ENCODE data around the gene ZDHHC18.
"Not testable (repeated sequence)": the region's sequence is repeated elsewhere in the genome, so short reads cannot be mapped to it uniquely, and the experiment has no call there.

Gene ZDHHC18

DNA sequence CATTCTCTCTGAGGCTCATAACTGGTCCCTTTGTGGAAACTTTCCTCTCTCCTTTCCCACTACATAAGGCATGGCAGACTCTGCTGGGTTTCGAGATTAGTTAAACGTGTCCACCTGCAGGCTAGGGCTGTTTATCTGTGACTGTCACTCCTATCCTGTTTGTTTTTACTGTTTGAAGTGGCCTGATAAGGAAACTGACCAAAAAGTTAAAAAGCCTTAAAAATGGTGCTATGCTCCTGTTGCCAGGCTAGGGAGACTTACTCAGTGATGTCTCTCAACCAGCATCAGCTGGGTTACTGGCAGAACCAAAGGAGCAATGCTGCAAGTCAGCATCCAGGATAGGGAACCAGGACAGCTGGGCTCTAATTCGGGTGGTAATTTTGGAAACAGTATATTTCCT, 34.9 kb upstream of the ZDHHC18 start:
- no peak for DNase-seq

DNA sequence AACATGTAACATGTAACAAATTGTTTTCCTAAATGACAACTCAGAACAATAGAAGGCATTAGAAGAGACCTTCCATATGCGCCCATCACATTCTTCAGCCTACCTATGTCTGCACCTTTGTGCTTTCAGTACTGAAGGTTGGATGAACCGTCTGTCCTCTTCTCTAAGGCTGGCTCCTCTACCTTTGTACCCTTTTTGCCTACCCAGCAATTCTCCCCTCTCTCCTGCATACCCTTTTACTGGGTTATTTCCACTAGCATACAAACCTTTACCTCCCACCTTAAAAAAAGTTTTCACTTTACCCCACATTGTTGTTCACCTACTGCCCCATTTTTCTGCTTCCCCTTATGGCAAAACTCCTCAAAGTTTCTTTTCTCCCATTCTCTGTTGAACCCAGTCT, 33.6 kb upstream of the ZDHHC18 start:
- DNase-seq: no peak

- no peak for DNase-seq
Measured at GRCh38 chr1:26794391-26794790, 32.1 kb upstream of the ZDHHC18 start.

- no peak for DNase-seq
Measured at GRCh38 chr1:26797627-26798026, 28.9 kb upstream of the ZDHHC18 start.

DNA sequence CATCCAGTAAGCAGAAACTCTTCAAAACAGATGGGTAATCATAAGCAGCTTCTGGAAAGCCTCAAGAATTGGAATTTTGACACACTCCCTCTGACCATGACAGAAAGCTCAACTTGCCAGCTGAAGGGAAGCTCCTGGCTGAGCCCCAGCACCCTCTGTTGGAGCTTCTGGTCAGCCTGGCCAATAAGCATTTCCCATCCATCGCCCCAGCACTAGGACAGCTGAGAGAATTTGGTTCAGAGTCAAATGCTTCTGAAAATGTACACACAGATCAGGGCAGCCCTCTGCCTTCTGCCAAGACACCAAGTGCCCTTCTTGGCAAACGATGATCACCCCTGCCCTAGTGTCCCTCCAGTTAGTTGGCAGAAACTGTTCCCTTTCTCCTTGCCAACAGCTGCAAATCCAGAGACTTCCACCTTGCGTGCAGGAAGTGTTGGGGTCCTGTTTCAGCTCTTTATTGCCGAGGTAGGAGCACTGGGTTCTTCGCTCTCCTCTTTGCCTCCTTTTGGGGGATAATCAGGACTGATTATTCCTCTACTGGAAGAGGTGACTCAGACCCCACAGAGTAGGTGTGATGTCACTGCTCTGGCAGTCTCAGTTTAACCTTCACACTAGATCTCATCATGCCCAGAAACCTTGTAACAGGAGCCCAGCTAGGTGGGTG, 26.9 kb upstream of the ZDHHC18 start:
- DNase-seq: peak; percentile 32

DNA sequence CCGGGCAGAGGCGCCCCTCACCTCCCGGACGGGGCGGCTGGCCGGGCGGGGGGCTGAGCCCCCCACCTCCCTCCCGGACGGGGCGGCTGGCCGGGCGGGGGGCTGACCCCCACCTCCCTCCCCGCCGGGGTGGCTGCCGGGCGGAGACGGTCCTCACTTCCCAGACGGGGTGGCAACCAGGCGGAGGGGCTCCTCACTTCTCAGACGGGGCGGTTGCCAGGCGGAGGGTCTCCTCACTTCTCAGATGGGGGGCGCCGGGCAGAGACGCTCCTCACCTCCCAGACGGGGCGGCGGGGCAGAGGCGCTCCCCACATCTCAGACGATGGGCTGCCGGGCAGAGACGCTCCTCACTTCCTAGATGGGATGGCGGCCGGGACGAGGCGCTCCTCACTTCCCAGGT, 22.6 kb upstream of the ZDHHC18 start:
- not testable (repeated sequence) for DNase-seq

- peak; percentile 89 for DNase-seq
Measured at GRCh38 chr1:26810105-26810504, 16.4 kb upstream of the ZDHHC18 start.

- DNase-seq: peak; percentile 55
Measured at GRCh38 chr1:26811057-26811456, 15.4 kb upstream of the ZDHHC18 start.

GRCh38 chr1:26811708-26812107, 14.8 kb upstream of the ZDHHC18 start:
- DNase-seq: no peak

- DNase-seq: no peak
Measured at GRCh38 chr1:26814377-26814776, 12.1 kb upstream of the ZDHHC18 start.

GRCh38 chr1:26814893-26815292, 11.6 kb upstream of the ZDHHC18 start:
- no peak for DNase-seq

DNA sequence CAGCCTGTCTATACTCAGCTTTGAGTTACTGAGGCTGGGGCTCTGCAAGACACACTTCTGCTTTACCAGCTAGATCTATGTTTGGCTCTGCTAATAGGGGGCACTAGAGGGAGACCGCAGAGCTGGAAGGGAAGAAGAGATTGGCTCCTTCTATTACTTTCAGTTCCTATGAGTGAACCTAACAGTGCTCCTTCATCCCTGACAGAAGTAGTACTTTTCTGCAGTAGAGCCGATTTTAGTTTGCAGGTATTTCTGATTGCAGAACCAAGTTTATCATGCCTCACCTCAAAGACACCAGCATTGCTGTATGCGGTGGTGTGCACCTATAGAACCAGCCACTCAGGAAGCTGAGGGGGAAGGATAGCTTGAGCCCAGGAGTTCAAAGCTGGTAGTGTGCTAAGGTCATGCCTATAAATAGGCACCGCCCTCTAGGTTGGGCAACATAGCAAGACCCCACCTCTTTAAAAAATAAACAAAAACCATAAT, 5.7 kb upstream of the ZDHHC18 start:
- peak; percentile 71 for DNase-seq

DNA sequence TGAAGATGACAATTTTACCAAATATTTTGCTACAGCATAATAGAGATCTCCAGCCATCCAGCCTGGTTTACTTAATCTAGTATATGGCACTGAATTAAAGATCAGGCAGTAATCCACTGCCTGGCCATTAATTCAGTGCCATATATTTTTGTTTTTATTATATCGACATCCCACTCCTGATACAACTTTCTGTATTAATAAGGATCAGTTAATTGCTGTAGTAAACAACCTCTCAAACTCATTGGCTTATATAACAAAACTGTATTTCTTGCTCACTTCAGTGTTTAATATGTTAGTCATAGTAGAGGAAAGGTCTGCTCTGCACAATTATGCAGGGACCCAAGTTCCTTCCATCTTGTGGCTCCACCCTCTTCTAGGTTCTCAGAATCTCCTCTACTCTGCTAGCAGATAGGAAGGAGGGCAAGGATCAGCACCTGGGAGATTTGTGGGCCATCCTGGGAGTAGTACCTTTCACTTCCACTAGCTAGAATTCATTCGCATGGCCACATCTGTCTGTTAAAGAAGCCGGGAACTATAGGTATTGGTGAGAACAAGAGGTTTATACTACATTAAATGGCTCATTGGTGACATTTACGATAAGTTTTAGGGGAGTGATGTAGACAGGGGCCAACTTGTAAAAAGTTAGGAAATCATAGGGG, 3.6 kb upstream of the ZDHHC18 start:
- DNase-seq: no peak

DNA sequence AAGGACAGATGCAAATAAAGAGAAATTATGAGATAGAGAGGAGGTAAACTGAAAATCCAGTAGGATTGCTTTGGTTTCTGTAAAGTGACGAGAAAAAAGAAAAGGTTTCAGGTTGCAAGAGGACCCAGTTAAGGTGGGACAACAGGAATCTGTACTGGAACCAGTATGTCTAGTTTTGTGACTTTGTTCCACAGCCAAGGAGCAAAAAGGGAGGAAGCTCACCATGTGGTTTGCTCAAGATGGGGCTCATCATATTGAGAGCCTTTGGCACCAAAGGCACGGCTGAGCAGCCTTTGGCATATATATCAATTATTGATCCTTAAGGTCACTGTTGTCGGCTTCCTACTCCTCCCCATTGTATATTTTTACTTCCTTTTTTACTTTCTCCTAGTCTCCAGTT, 1.8 kb upstream of the ZDHHC18 start:
- no peak for DNase-seq

GRCh38 chr1:26827106-26827604, 667 bp downstream of the ZDHHC18 start:
- DNase-seq: no peak

DNA sequence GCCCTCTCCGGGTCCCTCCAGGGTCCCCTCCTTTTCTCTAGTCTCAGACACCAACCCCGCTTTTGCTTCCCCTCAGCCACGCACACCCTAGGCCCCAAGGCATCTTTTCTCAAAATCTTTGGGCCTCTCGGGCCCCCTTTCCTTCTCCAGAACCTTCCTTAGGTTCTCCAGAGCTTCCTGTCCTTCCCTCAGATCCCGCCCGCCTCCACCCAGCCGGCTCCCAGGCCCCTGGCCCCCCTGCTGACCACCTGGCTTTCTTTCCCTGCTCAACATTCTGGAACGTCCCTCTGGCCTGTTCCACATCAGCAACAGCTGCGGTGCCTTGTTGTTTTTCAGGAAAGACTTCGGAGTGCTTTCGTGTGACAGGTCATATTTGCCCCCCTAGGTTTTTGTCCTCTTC, 1.2 kb downstream of the ZDHHC18 start:
- no peak for DNase-seq

GRCh38 chr1:26828411-26828991, 2.0 kb downstream of the ZDHHC18 start:
- peak; percentile 58 for DNase-seq

GRCh38 chr1:26829184-26829911, 2.9 kb downstream of the ZDHHC18 start:
- DNase-seq: no peak

DNA sequence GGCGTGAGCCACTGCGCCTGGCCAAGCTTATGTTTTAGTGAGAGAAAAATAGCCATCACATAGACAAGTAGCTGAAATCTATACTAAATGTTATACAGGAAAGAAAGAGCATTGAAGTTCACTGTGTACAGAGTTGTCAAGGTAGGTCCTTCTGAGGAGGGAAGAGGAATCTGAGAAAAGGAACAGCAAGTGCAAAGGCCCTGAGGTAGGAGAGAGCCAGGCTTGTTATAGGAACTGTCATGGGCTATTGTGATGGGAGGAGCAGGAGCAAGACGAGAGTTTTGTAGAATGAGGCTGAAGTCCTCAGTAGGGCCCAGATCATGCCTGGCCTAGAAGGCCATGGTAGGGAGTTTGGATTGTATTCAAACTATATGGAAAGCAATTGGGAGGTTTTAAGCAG, 4.6 kb downstream of the ZDHHC18 start:
- no peak for DNase-seq

DNA sequence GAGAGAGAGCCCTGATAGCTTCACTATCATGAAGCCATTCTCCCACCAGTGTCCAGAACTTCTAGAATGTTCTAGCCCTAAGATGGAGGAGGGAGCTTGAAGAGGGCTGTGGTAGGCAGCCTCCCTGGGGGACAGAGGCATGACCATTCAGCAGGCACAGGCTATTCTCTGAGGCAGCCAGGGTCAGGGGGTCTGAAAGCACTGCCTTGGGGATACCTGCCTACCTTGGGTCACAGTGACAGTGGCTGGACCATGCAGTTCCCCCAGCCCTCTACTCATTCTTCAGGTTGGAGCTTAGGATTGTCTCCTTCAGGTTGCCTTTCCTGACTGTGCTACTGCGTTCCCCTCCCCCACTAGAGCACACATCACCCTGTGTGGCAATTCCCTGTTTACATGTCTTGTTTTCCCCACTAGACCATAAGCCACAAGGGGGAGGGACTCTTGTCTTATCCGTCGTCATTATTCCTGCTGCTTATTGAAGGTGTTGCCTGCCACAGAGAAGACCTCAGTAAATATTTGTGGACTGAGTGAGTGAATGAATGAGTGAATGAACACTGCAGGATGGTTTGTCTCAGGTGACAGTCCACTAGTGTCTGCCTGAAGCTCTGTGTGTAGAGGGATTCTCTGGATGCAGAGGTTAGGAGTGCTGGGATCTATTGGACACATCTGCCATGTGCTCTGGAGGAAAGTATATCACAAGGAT, 5.2 kb downstream of the ZDHHC18 start:
- DNase-seq: peak; percentile 62

- no peak for DNase-seq
Measured at GRCh38 chr1:26832249-26832960, 5.9 kb downstream of the ZDHHC18 start.

Measured in CD4-positive, alpha-beta T cell treated with Interleukin-17A for 1 hour (primary cell).